ENCODE data around the gene OR14A16. TPM values are rescaled to one million over a fixed set of nuclear protein-coding genes. Genes with fewer than 3 reads are reported as not detected.

OR14A16 gene
- total RNA-seq, 4 donors from 2014 or later: not detected

DNA sequence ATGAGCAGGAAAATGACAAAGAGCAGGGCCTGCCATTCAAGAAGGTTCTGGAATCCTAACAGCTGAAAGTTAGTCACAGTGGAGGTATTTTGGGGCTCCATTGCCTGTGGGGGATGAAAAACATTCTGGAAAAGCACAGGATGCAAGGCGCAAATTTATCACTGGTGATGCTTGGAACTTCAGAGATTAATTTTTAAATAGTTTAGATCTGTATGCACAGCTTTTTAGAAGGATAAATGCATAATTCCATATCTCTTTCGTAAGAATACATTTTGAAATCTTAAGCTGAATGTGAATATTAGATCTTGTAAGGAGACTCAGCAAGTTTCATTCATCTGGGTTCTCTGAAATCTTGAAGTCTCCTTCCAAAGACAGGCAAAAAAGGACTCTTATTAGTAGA lies 17.9 kb upstream of the OR14A16 start, which contains the start of gene OR11L1:
OR11L1 (minus strand) TSS at position 101 of the 400 bp plus-strand sequence; CDS start at position 101, 0 bp downstream.
- H3K27me3 ChIP-seq: no peaks in the 10 kb centered on the region
- DNase-seq (no peak), ATAC-seq (no peak)
- TF ChIP-seq, protein P1, sequence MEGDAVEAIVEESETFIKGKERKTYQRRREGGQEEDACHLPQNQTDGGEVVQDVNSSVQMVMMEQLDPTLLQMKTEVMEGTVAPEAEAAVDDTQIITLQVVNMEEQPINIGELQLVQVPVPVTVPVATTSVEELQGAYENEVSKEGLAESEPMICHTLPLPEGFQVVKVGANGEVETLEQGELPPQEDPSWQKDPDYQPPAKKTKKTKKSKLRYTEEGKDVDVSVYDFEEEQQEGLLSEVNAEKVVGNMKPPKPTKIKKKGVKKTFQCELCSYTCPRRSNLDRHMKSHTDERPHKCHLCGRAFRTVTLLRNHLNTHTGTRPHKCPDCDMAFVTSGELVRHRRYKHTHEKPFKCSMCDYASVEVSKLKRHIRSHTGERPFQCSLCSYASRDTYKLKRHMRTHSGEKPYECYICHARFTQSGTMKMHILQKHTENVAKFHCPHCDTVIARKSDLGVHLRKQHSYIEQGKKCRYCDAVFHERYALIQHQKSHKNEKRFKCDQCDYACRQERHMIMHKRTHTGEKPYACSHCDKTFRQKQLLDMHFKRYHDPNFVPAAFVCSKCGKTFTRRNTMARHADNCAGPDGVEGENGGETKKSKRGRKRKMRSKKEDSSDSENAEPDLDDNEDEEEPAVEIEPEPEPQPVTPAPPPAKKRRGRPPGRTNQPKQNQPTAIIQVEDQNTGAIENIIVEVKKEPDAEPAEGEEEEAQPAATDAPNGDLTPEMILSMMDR (IDR thresholded peaks at IDR 0.05 in 4 of 5, conservative IDR thresholded peaks at IDR 0.05 in 1 of 5): no peak
- no peak for TF ChIP-seq POLR2A (IDR thresholded peaks at IDR 0.05)
- H3K36me3 ChIP-seq: no peaks in the 10 kb centered on the region
- no peaks in the 10 kb centered on the region for H3K9me3 ChIP-seq
- in situ Hi-C loops (cut with MboI; ENCODE audit: low sequenced_read_pairs in 4 of 4): no loop called here
- no peak within 1 kb of the TSS for H3K27ac ChIP-seq
- no peaks in the 10 kb centered on the region for H3K4me1 ChIP-seq
- intact Hi-C loops (cut with DNase I; ENCODE audit: low total_unique reads): no loop called here
- no peak within 1 kb of the TSS for H3K4me3 ChIP-seq

- Histone ChIP-seq H3K4me1 (no peaks in the 10 kb centered on the region), H3K36me3 (no peaks in the 10 kb centered on the region), H3K27ac (no peak overlapping the region), H3K4me3 (no peak overlapping the region), H3K9me3 (no peaks in the 10 kb centered on the region), H3K27me3 (no peaks in the 10 kb centered on the region)
- intact Hi-C loops (cut with DNase I; ENCODE audit: low total_unique reads) (no loop called here), in situ Hi-C loops (cut with MboI; ENCODE audit: low sequenced_read_pairs in 4 of 4) (no loop called here)
- no peak for TF ChIP-seq POLR2A (IDR thresholded peaks at IDR 0.05)
- TF ChIP-seq, protein P1 (IDR thresholded peaks at IDR 0.05 in 4 of 5, conservative IDR thresholded peaks at IDR 0.05 in 1 of 5): no peak
- no peak for ATAC-seq
- no peak for DNase-seq
Observed at GRCh38 chr1:247840818-247841217, 16.9 kb upstream of the OR14A16 start.

- H3K4me3 ChIP-seq: no peak overlapping the region
- ATAC-seq (no peak), DNase-seq (no peak)
- in situ Hi-C loops (cut with MboI; ENCODE audit: low sequenced_read_pairs in 4 of 4): no loop called here
- H3K36me3 ChIP-seq: no peaks in the 10 kb centered on the region
- H3K4me1 ChIP-seq: no peaks in the 10 kb centered on the region
- H3K27ac ChIP-seq: no peak overlapping the region
- intact Hi-C loops (cut with DNase I; ENCODE audit: low total_unique reads): no loop called here
- TF ChIP-seq, protein P1 (IDR thresholded peaks at IDR 0.05 in 4 of 5, conservative IDR thresholded peaks at IDR 0.05 in 1 of 5): no peak
- TF ChIP-seq POLR2A (IDR thresholded peaks at IDR 0.05): no peak
- H3K9me3 ChIP-seq: no peaks in the 10 kb centered on the region
- H3K27me3 ChIP-seq: no peaks in the 10 kb centered on the region
Observed at GRCh38 chr1:247833601-247834000, 9.7 kb upstream of the OR14A16 start.

GRCh38 chr1:247829656-247830055 lies 5.7 kb upstream of the OR14A16 start:
- ATAC-seq (no peak), DNase-seq (no peak)
- Histone ChIP-seq H3K27me3 (no peaks in the 10 kb centered on the region), H3K36me3 (no peaks in the 10 kb centered on the region), H3K4me1 (no peaks in the 10 kb centered on the region), H3K9me3 (no peaks in the 10 kb centered on the region), H3K4me3 (no peak overlapping the region), H3K27ac (no peak overlapping the region)
- TF ChIP-seq, protein P1 (IDR thresholded peaks at IDR 0.05 in 4 of 5, conservative IDR thresholded peaks at IDR 0.05 in 1 of 5): no peak
- no peak for TF ChIP-seq POLR2A (IDR thresholded peaks at IDR 0.05)
- in situ Hi-C loops (cut with MboI; ENCODE audit: low sequenced_read_pairs in 4 of 4) (no loop called here), intact Hi-C loops (cut with DNase I; ENCODE audit: low total_unique reads) (no loop called here)

GRCh38 chr1:247825362-247825761 lies 1.4 kb upstream of the OR14A16 start:
- H3K4me3 ChIP-seq: no peak overlapping the region
- in situ Hi-C loops (cut with MboI; ENCODE audit: low sequenced_read_pairs in 4 of 4) (no loop called here), intact Hi-C loops (cut with DNase I; ENCODE audit: low total_unique reads) (no loop called here)
- no peaks in the 10 kb centered on the region for H3K9me3 ChIP-seq
- no peak for DNase-seq
- no peak for ATAC-seq
- H3K4me1 ChIP-seq: no peaks in the 10 kb centered on the region
- no peaks in the 10 kb centered on the region for H3K36me3 ChIP-seq
- no peaks in the 10 kb centered on the region for H3K27me3 ChIP-seq
- no peak overlapping the region for H3K27ac ChIP-seq
- no peak for TF ChIP-seq POLR2A (IDR thresholded peaks at IDR 0.05)
- TF ChIP-seq, protein P1 (IDR thresholded peaks at IDR 0.05 in 4 of 5, conservative IDR thresholded peaks at IDR 0.05 in 1 of 5): no peak
